Panc1 (cell line): ENCODE measurements around the gene THAP9. TPM values are rescaled to one million over a fixed set of nuclear protein-coding genes. Genes with fewer than 3 reads are reported as not detected.

Source experiments
- ATAC-seq: fragments of 200-7000 bp; cut with Tn5 transposase; 2 replicates; pipeline ENCODE4 v1.9.1; 2020; ENCODE audit warnings: mild to moderate bottlenecking, moderate library complexity
- BruUV-seq: library from RNA; stranded (reverse); fragments of 400-500 nt; replicated peaks from 2 replicates; lab custom pipeline; 2021; lab: Mats Ljungman, UMichigan
- CTCF ChIA-PET: fragments of 300-600 bp; sonication (Branson Sonifier 250); formaldehyde crosslinking; loops from one replicate; lab custom pipeline; 2022; ENCODE audit warnings: antibody characterized with exemption; lab: Charles Lee
- POLR2A ChIA-PET: fragments of 300-600 bp; sonication (Branson Sonifier 250); formaldehyde crosslinking; loops from one replicate; lab custom pipeline; 2022; ENCODE audit warnings: antibody characterized with exemption; lab: Charles Lee
- DNase-seq: peaks from one replicate; pipeline ENCODE4 v3.0.0-alpha.2; 2010; ENCODE audit warnings: low read depth, low spot score
- H3K27ac ChIP-seq: 2 replicates; pipeline ENCODE4 v1.5.1; 2011; ENCODE audit warnings: mild to moderate bottlenecking, low read length, inconsistent platforms
- H3K27me3 ChIP-seq: fragments of 200-500 bp; sonication (Bioruptor generic); 2 replicates; pipeline ENCODE4 v1.6.0; 2014; ENCODE audit warnings: low read length, inconsistent platforms; ENCODE audit not compliant: control insufficient read depth, insufficient read depth
- H3K36me3 ChIP-seq: fragments of 200-500 bp; sonication (Bioruptor generic); 2 replicates; pipeline ENCODE4 v1.5.1; 2014; ENCODE audit warnings: inconsistent platforms, mild to moderate bottlenecking, low read length, moderate library complexity; ENCODE audit not compliant: control insufficient read depth, insufficient read depth
- H3K4me1 ChIP-seq: 2 replicates; pipeline ENCODE4 v1.5.1; 2011; ENCODE audit warnings: inconsistent platforms, mild to moderate bottlenecking, low read length, moderate library complexity; ENCODE audit not compliant: control insufficient read depth, insufficient read depth
- H3K4me3 ChIP-seq, 2 experiments: 2 replicates each; pipeline ENCODE4 v1.5.1; 2011 to 2012; ENCODE audit warnings: low read depth in 2 of 2, low read length in 2 of 2, mild to moderate bottlenecking in 2 of 2, inconsistent platforms in 1 of 2, moderate library complexity in 1 of 2
- H3K9me3 ChIP-seq: fragments of 200-500 bp; sonication (Bioruptor generic); 2 replicates; pipeline ENCODE4 v1.5.1; 2014; ENCODE audit warnings: low read depth, mild to moderate bottlenecking, inconsistent platforms, low read length, moderate library complexity; ENCODE audit not compliant: control insufficient read depth, insufficient read depth
- CTCF ChIP-seq: fragments of 450-650 bp; IDR thresholded peaks from 2 replicates; pipeline ENCODE4 v1.5.1; 2017; ENCODE audit warnings: mild to moderate bottlenecking
- POLR2AphosphoS5 ChIP-seq: IDR thresholded peaks from 2 replicates; pipeline ENCODE4 v1.6.1; 2012; ENCODE audit warnings: mild to moderate bottlenecking, low read depth, low read length, moderate library complexity
- REST ChIP-seq, 2 experiments: IDR thresholded peaks; 2 replicates each; pipeline ENCODE4 v1.6.1; 2011 to 2012; ENCODE audit warnings: low read depth in 2 of 2, control low read depth in 1 of 2, low read length in 1 of 2, mild to moderate bottlenecking in 1 of 2, moderate library complexity in 1 of 2; ENCODE audit not compliant: insufficient read depth in 1 of 2
- SIN3A ChIP-seq: IDR thresholded peaks from 2 replicates; pipeline ENCODE4 v1.6.1; 2012; ENCODE audit warnings: low read depth, mild to moderate bottlenecking, low read length, moderate library complexity, borderline replicate concordance; ENCODE audit not compliant: insufficient read depth
- TCF7L2 ChIP-seq: IDR thresholded peaks from 2 replicates; pipeline ENCODE4 v1.6.1; 2011; ENCODE audit warnings: mild to moderate bottlenecking, low read depth, low read length, inconsistent platforms
- in situ Hi-C: cut with HindIII; loops from 2 replicates; pipeline ENCODE4 v1.10.0; 2016; ENCODE audit warnings: low sequenced_read_pairs, low pct_unique_long_range_greater_than_20kb
- intact Hi-C: fragments of 100-400 bp; cut with micrococcal nuclease; formaldehyde crosslinking; loops from one replicate; pipeline ENCODE4 v1.10.0; 2022; ENCODE audit not compliant: unreplicated experiment
- total RNA-seq: library from RNA; stranded (reverse); gene quantifications from one replicate; pipeline ENCODE4 v1.2.1, GENCODE V29; 2021; ENCODE audit not compliant: unreplicated experiment

Gene THAP9
- total RNA-seq, 1 experiment from 2014 or later: 3.0 TPM

GRCh38 chr4:82893942-82894341 is 6.6 kb upstream of the THAP9 start:
- Histone ChIP-seq H3K4me1 (peaks cover 16% of the 10 kb centered on the region), H3K27ac (no peak overlapping the region), H3K9me3 (no peaks in the 10 kb centered on the region), H3K4me3 (no peak overlapping the region), H3K36me3 (peaks cover 13% of the 10 kb centered on the region), H3K27me3 (no peaks in the 10 kb centered on the region)
- POLR2A ChIA-PET: interaction anchor here (0.6 kb wide), 1 partner anchor 166 kb away, joined by 3 read pairs; no protein-coding TSS in a partner anchor
- intact Hi-C loops: loop anchor here (10.0 kb wide), 1 partner anchor 661 kb away; no protein-coding TSS in a partner anchor
- BruUV-seq: no TSS peak
- no peak for DNase-seq
- TF ChIP-seq SIN3A (no peak), CTCF (no peak), TCF7L2 (no peak), POLR2AphosphoS5 (no peak), REST (IDR thresholded peaks at IDR 0.05; ENCODE audit: insufficient read depth in 1 of 2, low read depth in 2 of 2, low read length in 1 of 2) (no peak)
- no peak for ATAC-seq
- CTCF ChIA-PET: no interaction called here
- in situ Hi-C loops: no loop called here

- Histone ChIP-seq H3K4me1 (peaks cover 18% of the 10 kb centered on the region), H3K4me3 (no peak overlapping the region), H3K9me3 (no peaks in the 10 kb centered on the region), H3K27me3 (no peaks in the 10 kb centered on the region), H3K36me3 (peaks cover 20% of the 10 kb centered on the region), H3K27ac (no peak overlapping the region)
- intact Hi-C loops: loop anchor here (10.0 kb wide), 1 partner anchor 658 kb away; no protein-coding TSS in a partner anchor
- no peak for ATAC-seq
- ChIA-PET CTCF (no interaction called here), POLR2A (no interaction called here)
- no TSS peak for BruUV-seq
- TF ChIP-seq SIN3A: no peak
- TF ChIP-seq CTCF: no peak
- TF ChIP-seq REST (IDR thresholded peaks at IDR 0.05; ENCODE audit: insufficient read depth in 1 of 2, low read depth in 2 of 2, low read length in 1 of 2): no peak
- TF ChIP-seq TCF7L2: no peak
- no peak for TF ChIP-seq POLR2AphosphoS5
- in situ Hi-C loops: no loop called here
- no peak for DNase-seq
Observed at GRCh38 chr4:82896755-82897154, 3.8 kb upstream of the THAP9 start.
